Esophagus muscularis mucosa (tissue), 3 donors: ENCODE measurements around the gene OBSCN.

Experiments
- CTCF ChIP-seq, 3 experiments: fragments of 200-600 bp in 2 of 3; fragments of 450-650 bp in 1 of 3; sonication (generic) in 2 of 3; IDR thresholded peaks; one replicate each; pipeline ENCODE4 v1.5.1; 2017 to 2019; ENCODE audit warnings: antibody characterized with exemption in 3 of 3, mild to moderate bottlenecking in 2 of 3, moderate library complexity in 1 of 3
- EP300 ChIP-seq: sonication (generic); formaldehyde crosslinking; IDR thresholded peaks from one replicate; pipeline ENCODE4 v1.6.1; 2017; ENCODE audit warnings: antibody characterized with exemption

DNA sequence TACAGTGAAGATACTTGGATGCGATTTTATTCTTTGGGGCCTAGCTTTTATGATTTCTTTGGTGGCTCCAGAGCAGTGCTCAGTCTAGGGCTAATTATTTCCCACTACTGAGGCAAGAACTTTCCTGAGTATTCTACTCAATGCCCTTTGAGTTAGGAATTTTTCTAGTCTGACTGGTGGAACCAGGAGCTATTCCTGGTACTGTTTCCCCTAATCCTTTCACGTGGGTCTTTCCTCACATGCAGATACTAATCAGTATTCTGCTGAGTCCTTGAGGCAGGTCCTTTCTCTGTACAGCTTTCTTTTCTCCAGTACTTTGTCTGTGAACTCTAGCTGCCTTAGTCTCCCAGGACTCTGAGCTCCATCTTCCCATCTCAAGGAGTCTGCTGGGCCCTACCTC is 122.0 kb downstream of the OBSCN start:
- no peak for TF ChIP-seq EP300
- TF ChIP-seq CTCF (IDR thresholded peaks at IDR 0.05): no peak
